KMS-11 (cell line): Measurements from ENCODE around the gene IL2RG.

ENCODE experiments used
- H2AFZ ChIP-seq: fragments of 200-600 bp; sonication (generic); 2 replicates; pipeline ENCODE4 v1.6.1; 2016; ENCODE audit warnings: antibody characterized with exemption, mixed run types, low read depth
- H3K27ac ChIP-seq: fragments of 200-600 bp; sonication (generic); 2 replicates; pipeline ENCODE4 v1.6.1; 2016; ENCODE audit warnings: mild to moderate bottlenecking, mixed run types
- H3K27me3 ChIP-seq: fragments of 200-600 bp; sonication (generic); 2 replicates; pipeline ENCODE4 v1.6.1; 2017; ENCODE audit warnings: mild to moderate bottlenecking, low read depth, mixed run types, moderate library complexity; ENCODE audit not compliant: insufficient read depth
- H3K36me3 ChIP-seq: fragments of 200-600 bp; sonication (generic); 2 replicates; pipeline ENCODE4 v1.6.1; 2017; ENCODE audit warnings: mild to moderate bottlenecking, mixed run types; ENCODE audit not compliant: insufficient read depth
- H3K4me1 ChIP-seq: fragments of 200-600 bp; sonication (generic); 2 replicates; pipeline ENCODE4 v1.6.1; 2016; ENCODE audit warnings: mild to moderate bottlenecking, low read depth, mixed run types; ENCODE audit not compliant: poor library complexity, severe bottlenecking
- H3K4me2 ChIP-seq: fragments of 200-600 bp; sonication (generic); 2 replicates; pipeline ENCODE4 v1.7.0; 2016; ENCODE audit warnings: mild to moderate bottlenecking, mixed run types
- H3K4me3 ChIP-seq: fragments of 200-600 bp; sonication (generic); IDR thresholded peaks from 2 replicates; pipeline ENCODE4 v1.6.1; 2017; ENCODE audit warnings: low read depth, low read length, mixed read lengths; ENCODE audit not compliant: insufficient read depth
- H3K79me2 ChIP-seq: fragments of 200-600 bp; sonication (generic); 2 replicates; pipeline ENCODE4 v1.6.1; 2016; ENCODE audit warnings: low read depth, mixed run types; ENCODE audit not compliant: insufficient read depth
- H3K9ac ChIP-seq: fragments of 200-600 bp; sonication (generic); 2 replicates; pipeline ENCODE4 v1.6.1; 2016; ENCODE audit warnings: mild to moderate bottlenecking, mixed run types
- H4K20me1 ChIP-seq: fragments of 200-600 bp; sonication (generic); 2 replicates; pipeline ENCODE4 v1.6.1; 2016; ENCODE audit warnings: mild to moderate bottlenecking, mixed run types; ENCODE audit not compliant: insufficient read depth
- CTCF ChIP-seq: fragments of 200-600 bp; sonication (generic); conservative IDR thresholded peaks from 2 replicates; pipeline ENCODE4 v1.6.1; 2017; ENCODE audit warnings: low read depth, mild to moderate bottlenecking, antibody characterized with exemption, low read length, moderate library complexity, mixed read lengths

The IL2RG gene

GRCh38 chrX:71147496-71148277, 36.3 kb upstream of the IL2RG start:
- Histone ChIP-seq H3K79me2 (no peaks in the 10 kb centered on the region), H3K27me3 (no peaks in the 10 kb centered on the region), H3K36me3 (no peaks in the 10 kb centered on the region), H3K4me2 (no peak overlapping the region), H3K27ac (no peak overlapping the region), H3K4me3 (no peak overlapping the region), H4K20me1 (no peaks in the 10 kb centered on the region), H3K9ac (no peak overlapping the region), H2AFZ (no peak overlapping the region), H3K4me1 (no peaks in the 10 kb centered on the region)
- no peak for TF ChIP-seq CTCF

DNA sequence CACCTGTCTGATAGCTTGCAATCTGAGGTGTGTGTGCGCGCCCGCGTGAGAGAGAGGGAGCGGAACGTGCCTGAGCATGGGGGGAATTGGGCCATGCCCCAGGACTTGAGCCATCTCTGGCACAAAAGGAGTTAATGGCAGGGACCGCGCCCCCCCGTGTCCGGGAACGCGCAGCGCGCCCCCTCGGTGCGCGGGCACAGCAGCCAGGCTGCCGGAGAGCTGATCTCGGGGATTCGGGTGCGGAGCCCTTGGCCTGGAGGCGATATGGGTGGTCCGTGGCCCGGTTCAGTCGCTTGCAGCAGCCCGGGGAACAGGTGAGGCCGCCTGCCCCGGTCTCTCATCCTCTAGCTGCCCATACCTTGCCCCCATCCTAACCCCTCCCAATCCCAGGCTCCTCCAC, 33.3 kb upstream of the IL2RG start, which contains the start of gene NLGN3:
Gene NLGN3 (plus strand): TSS at position 191 of the 400 bp plus-strand sequence. CDS start 2,909 bp downstream, outside the sequence.
- no peaks in the 10 kb centered on the region for H3K4me1 ChIP-seq
- H3K36me3 ChIP-seq: no peaks in the 10 kb centered on the region
- no peak within 1 kb of the TSS for H2AFZ ChIP-seq
- no peak within 1 kb of the TSS for H3K27ac ChIP-seq
- no peaks in the 10 kb centered on the region for H4K20me1 ChIP-seq
- no peak within 1 kb of the TSS for H3K9ac ChIP-seq
- H3K4me3 ChIP-seq: no peak within 1 kb of the TSS
- H3K4me2 ChIP-seq: no peak within 1 kb of the TSS
- TF ChIP-seq CTCF: no peak
- no peaks in the 10 kb centered on the region for H3K79me2 ChIP-seq
- no peaks in the 10 kb centered on the region for H3K27me3 ChIP-seq

GRCh38 chrX:71143508-71143907, 32.1 kb upstream of the IL2RG start:
- no peak for TF ChIP-seq CTCF
- Histone ChIP-seq H2AFZ (no peak overlapping the region), H3K4me1 (no peaks in the 10 kb centered on the region), H4K20me1 (no peaks in the 10 kb centered on the region), H3K27ac (no peak overlapping the region), H3K4me3 (no peak overlapping the region), H3K4me2 (no peak overlapping the region), H3K27me3 (no peaks in the 10 kb centered on the region), H3K36me3 (no peaks in the 10 kb centered on the region), H3K9ac (no peak overlapping the region), H3K79me2 (no peaks in the 10 kb centered on the region)

- Histone ChIP-seq H3K4me3 (no peak overlapping the region), H3K27me3 (no peaks in the 10 kb centered on the region), H3K9ac (no peak overlapping the region), H3K79me2 (no peaks in the 10 kb centered on the region), H3K4me2 (no peak overlapping the region), H3K36me3 (no peaks in the 10 kb centered on the region), H3K4me1 (no peaks in the 10 kb centered on the region), H3K27ac (no peak overlapping the region), H4K20me1 (no peaks in the 10 kb centered on the region), H2AFZ (no peak overlapping the region)
- no peak for TF ChIP-seq CTCF
Measured at GRCh38 chrX:71140440-71140839, 29.1 kb upstream of the IL2RG start.
